ENCODE results near the gene COL6A2.

- TF ChIP-seq EZH2phosphoT487 (IDR thresholded peaks at IDR 0.05; ENCODE audit: insufficient read depth, low read depth) (no peak), EZH2 (IDR thresholded peaks at IDR 0.05; ENCODE audit: insufficient read depth, poor library complexity, severe bottlenecking) (no peak)
These were observed 33.6 kb downstream of the COL6A2 start for GRCh38 chr21:46131588-46131837.

All from GM23248 (cell line).